G401.6 (cell line): ENCODE measurements around the gene FRG2C.
"Not testable (repeated sequence)": the region's sequence is repeated elsewhere in the genome, so short reads cannot be mapped to it uniquely, and the experiment has no call there.

ENCODE experiments used
- FAIRE-seq: peaks from 2 replicates; lab custom pipeline; 2012; peaks lifted over from hg19 to GRCh38; lab: Jason Lieb, UNC

The FRG2C gene

DNA sequence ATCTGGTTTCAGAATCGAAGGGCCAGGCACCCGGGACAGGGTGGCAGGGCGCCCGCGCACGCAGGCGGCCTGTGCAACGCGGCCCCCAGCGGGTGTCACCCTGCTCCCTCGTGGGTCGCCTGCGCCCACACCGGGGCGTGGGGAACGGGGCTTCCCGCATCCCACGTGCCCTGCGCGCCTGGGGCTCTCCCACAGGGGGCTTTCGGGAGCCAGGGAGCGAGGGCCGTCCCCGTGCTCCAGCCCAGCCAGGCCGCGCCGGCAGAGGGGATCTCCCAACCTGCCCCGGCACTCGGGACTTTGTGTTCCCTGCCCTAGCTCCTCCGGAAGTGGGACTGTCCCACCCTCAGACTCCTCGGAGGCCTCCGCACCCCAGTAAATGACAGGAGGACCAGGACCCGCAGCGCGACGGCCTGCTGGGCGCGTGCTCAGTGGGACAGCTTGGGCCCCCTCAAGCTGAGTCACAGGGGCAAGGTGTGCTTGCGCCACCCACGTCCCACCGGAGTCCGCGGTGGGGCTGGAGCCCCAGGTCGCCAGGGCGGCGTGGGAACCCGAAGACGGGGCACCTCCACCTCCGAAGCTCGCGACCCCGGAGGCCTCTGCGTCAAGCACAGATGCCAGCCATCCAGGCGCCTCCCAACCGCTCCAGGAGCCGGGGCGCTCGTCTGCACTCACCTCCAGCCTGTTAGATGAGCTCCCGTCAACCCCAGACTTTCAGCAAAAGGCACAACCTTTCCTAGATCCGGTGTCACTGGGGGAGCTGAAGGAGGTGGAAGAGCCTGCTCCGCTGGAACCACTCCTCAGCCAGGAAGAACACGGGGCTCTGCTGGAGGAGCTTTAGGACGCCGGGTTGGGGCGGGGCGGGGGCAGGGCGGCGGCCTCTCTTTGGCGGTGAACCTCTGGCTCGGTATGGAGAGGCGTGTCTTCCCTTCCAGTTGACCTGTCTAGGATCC, 5.5 kb downstream of the FRG2C start:
- FAIRE-seq = not testable (repeated sequence)

DNA sequence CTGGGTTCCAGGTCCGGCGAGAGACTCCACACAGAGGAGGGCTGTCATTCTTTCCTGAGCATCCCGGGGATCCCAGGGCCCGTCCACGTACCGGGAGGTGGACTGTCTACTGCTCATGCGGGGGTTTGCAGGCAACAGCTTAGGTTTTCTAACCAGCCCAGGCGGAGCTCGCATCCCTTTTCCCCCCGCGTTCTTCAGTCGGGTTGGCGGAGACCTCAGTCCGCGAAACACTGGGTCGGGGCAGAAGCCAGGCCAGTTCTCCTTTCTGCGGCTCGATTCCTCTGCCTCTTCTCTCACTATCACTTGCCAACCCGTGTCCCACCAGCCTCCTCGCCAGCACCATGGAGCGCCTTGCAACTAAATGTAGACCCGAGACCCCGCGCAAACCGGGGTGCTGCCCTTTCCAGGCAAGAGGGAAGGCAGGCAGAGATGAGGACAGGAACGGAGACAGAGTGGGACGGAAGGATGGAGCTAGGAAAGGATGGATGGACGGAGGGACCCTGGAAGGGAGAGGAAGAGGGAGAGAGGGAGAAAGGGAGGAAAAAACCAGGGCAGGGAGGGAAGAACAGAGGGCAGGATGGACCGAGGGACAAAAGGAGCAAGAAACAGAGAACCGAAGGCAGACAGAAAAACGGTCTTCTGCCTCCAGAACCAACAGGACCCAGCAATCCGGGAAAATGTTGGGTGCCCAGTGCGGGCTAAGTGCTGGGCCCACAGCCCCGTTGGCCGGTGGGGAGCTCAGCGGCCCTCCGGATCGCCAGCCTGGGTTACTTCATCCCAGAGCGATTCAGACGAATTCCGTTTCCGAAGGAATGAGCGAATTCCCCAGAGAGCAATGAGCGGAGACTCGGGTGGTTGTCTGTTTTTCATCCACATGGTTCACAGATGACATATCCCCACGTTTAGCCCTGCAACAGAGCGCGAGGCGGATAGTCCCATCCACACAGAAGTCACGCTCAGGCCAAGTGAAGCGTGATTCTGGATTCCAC, 6.5 kb downstream of the FRG2C start:
- FAIRE-seq = not testable (repeated sequence)

DNA sequence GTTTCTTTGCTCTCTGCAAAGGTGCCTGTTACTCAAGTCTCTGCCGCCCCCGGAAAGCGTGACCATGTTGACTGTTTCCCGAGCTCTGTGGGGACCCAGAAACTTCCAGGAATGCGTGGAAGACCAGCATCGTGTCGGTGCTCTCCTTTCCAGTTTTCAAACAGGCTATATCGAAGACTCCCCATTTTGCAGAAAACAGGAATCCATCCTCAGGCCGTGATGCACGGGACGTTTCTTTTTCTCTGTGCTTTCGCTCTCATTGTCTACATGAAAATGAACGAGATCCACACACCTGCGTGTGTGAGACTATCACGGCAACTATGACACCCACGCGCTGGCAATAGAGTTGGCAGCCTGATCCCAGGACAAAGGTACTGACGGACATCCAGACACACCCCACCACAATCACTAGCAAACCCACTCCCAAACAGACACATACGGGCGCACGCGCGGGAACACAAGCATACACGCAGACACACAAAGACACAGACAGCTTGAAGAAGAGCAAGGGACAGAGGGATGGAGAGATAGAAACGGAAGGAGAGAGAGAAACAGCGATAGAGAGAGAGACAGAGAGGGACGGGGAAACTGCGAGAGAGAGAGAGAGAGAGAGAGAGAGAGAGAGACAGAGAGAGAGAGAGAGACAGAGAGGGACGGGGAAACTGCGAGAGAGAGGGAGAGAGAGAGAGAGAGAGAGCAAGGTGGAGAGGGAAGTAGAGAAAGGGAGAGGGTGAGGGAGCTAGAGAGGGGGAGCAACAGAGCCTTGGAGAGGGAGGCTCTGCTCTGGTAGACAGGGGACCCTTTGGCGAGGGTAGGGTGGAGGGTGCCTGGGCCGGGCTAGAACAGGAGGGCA, 7.4 kb downstream of the FRG2C start:
- not testable (repeated sequence) for FAIRE-seq

DNA sequence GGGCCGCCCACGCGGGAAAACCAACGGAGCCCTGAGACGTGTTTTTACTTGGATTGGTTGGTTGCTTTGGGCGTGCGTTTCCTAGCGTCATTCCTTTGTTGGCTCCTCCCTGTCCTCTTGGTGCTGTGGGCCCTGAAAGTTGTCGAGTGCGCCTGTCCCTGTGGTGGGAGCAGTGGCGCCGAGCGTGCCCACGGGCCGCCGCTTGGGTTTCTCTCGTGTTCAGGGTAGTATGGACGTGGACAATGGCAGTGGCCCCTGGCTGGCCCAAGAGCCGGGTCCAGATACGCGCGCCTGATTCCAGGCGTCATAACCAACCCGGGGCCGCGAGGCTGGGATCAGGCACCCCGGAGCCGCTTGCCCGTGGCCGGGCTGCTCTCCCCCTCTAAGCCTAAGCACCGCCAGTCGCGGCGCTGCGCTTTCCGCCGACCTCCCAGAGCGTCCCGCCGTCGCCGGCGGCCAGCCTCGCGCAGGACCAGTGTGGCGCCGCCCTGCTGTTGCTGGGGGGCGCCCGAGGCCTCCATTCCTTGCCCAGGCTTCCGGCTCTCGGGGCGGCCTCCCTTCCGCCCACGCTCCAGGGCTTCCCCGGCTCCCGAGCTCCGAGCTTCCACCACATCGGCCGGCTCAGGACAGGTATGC, 8.1 kb downstream of the FRG2C start:
- FAIRE-seq = not testable (repeated sequence)

DNA sequence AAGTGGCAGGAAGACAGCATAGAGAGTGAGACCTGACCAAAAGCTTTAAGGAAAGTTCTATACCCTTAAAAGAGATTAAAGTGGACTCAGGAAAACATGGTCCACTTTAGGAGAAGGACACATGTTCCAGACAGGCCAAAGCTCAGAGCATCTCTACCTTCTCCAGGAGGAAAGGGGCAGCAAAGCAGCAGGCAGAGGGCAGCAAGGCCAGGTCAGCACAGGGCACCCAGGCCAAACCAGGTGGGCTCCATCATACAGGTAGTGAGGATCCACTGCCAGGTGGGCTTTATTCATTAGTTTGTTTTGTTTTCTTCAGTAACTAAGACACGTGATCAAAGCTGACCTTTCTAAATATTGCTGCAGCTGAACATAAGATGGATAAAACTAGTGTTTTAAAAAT, 19.8 kb downstream of the FRG2C start:
- FAIRE-seq = not testable (repeated sequence)

DNA sequence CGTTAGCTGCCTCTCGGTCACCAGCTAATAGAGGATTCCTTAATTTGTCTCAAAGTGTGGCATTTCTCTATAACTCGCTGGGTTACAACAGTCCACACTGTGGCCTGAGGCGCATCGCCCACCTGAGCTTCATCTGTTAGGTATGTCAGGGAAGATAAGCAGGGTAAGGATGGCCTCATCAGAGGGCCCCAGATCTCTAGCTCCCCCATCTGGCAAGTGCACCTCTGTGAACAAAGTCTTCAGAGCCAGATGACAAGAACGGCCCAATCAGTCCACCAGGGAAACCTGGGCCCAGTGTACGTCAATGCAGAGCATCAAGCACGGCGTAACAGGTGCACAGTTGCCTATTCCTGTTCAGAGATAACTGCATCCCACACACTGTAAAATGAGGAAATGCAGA, 23.2 kb downstream of the FRG2C start:
- no peak for FAIRE-seq

DNA sequence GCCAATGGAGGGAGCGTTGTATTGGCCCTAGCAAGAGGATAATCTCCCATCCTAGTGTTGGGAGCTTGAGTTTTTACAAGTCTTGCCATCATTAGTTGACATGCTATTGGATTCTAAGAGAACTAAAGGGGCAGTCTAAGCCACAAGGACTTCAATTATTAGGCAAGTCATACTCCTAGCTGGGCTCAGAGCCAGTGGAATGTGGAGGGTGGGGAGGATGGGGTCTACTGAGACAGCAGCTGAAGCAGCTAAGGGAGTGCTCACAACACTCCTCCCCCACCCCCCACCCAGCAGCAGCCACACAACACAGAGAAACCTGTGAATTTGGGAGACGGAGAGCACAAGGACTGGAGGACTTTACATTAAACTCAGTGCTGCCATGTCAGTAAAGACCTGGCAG, 27.9 kb downstream of the FRG2C start:
- FAIRE-seq = no peak
